Mucosa of gallbladder (tissue), 1 donor: ENCODE data around the gene FAM72C. TPM values are rescaled to one million over a fixed set of nuclear protein-coding genes. Genes with fewer than 3 reads are reported as not detected.
"Not testable (repeated sequence)": the region's sequence is repeated elsewhere in the genome, so short reads cannot be mapped to it uniquely, and the experiment has no call there.

Experiments used
- DNase-seq: peaks from one replicate; pipeline ENCODE4 v3.0.0-alpha.2; 2020; ENCODE audit warnings: low spot score
- total RNA-seq: library from RNA; stranded (reverse); gene quantifications from one replicate; pipeline ENCODE4 v1.2.1, GENCODE V29; 2021
- donor health status: DM: no; HTN: no; CAD: no.

Gene FAM72C
- total RNA-seq, 1 donor from 2014 or later = 0.58 TPM

- DNase-seq = not testable (repeated sequence)
These were observed 13.1 kb upstream of the FAM72C start for GRCh38 chr1:143984721-143985473.

GRCh38 chr1:143974416-143974815 lies 2.6 kb upstream of the FAM72C start:
- DNase-seq = not testable (repeated sequence)

- DNase-seq = not testable (repeated sequence)
These were observed 2.2 kb upstream of the FAM72C start for GRCh38 chr1:143973876-143974414.

- DNase-seq = not testable (repeated sequence)
These were observed 1.1 kb upstream of the FAM72C start for GRCh38 chr1:143972753-143973326.

DNA sequence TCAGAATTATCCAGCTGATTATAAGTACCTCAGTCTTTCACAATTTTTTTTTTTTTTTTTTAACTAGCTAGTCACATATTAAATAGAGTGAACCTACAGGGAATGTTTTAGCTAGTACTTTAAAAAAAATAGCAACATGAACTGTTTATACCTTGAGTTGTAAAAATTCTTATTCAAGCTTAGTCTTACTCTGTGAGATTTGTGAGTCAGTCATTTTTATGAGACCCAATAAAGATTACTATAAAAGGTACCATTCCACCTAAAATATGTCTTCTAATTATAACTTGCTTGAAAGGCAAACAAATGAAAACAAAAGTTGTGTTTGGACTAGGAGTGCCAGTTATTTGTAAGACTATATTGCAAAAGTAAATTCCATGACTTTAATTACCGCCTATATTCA lies 5.9 kb downstream of the FAM72C start:
- not testable (repeated sequence) for DNase-seq

DNA sequence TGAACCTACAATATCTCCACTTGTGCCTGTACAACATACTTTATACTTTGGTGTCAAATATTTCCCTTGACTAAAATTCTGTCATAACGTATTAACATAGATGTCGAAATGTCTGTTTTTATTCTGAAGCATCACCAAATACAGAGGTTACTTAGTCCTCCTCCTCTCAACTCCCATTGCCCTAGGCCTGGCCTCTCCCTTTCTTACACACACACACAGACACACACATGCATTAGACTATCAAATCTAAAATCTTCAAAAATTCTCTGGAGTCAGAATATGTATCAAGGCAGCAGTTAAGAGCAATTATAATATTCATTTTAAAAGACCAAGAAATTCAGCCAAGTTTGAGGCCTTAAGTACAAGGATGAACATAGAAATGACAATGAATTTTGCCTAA lies 7.5 kb downstream of the FAM72C start:
- DNase-seq = not testable (repeated sequence)

- not testable (repeated sequence) for DNase-seq
These were observed 15.9 kb downstream of the FAM72C start for GRCh38 chr1:143955930-143956329.

- DNase-seq = not testable (repeated sequence)
These were observed 18.9 kb downstream of the FAM72C start for GRCh38 chr1:143952913-143953312.

DNA sequence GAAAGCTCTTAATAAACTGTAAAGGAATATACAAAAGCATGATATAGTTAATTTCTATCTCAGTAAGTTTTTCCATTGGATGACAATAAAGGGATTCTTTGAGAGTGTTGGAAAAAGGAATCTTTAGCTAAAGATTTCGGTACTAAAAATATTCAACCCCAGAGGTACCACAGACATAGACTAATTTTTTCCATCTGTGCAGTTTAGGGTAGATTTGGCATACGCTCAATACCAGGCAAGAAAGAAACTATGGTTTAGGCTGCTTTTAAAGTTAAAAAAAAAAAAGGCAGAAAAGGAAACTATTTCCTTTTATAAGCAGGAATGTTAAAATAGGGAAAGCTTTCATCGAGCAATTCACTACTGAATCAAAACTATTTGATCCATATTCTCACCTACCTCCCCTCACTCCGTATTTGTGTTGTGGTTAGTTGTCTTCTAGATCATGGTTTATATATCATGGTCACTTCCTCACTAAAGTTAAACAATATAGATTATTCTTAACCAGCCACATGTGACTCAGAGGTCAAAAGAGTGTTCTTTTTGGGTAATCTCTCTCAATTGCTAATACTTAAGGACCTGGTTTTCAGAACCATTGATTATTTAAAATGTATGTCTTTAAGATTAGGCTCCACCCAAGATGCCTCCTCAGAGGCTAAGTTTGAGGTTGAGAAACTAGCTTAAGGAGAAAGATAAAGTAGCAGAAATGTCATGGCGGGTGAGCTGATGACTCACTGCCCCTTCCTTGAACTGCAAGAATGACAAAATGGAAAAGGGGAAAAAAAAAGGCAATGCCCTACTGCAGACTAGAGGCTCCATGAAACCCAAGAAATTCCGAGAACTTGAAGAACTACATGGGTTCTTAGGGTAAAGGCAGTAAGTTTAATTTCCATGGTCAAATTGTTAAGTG lies 20.0 kb downstream of the FAM72C start:
- DNase-seq = not testable (repeated sequence)

- not testable (repeated sequence) for DNase-seq
These were observed 24.0 kb downstream of the FAM72C start for GRCh38 chr1:143947749-143948148.

DNA sequence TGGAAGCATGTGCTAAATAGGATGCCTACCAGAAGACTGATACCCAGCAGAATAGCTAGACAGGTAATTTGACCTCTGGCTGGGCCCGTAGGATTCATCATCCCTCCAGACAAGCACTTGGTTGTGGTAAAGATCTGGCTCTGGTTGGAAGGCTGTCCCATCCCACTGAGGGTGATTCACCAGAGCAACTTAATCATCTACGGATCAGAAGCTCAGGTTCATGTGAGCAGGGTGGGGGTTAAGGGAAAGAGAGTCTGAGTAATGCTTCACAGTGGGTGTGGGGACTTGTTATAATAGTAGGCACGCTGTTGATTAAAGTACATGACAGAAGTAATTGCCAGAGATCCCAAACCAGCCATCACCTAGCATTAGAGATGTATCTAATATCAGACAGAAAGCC lies 26.5 kb downstream of the FAM72C start:
- not testable (repeated sequence) for DNase-seq

GRCh38 chr1:143944576-143945240 lies 27.1 kb downstream of the FAM72C start:
- DNase-seq = not testable (repeated sequence)

DNA sequence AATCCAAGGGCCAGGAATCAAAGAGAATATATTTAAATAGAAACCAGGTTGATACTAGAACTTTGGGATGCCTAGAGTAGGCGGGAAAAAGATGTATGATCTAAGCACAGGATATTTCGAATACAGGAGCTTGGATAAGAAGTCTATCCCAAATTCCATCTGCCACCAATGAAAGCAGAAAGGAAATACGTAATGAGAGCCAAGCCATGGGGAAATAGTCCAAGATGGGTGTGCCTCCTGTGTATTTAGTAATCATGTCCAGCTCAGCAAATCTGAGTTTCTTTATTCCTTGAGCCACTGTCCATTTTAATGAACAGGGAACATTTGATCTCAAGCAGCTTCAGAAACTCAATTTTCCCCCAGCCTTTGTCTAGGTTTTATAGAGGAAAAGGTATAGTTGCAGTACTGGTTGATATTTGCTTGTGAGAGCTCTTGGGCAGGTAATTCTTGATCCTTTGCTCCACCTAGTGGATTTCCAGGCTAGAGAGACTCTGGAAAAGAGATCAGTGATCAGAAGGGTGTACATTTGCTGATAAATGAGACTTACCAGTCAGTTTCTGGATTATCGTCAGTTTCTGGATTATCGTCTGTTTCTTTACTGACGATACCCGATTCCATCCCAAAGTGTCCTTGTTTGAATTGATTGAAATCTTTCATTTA lies 28.3 kb downstream of the FAM72C start:
- not testable (repeated sequence) for DNase-seq

DNA sequence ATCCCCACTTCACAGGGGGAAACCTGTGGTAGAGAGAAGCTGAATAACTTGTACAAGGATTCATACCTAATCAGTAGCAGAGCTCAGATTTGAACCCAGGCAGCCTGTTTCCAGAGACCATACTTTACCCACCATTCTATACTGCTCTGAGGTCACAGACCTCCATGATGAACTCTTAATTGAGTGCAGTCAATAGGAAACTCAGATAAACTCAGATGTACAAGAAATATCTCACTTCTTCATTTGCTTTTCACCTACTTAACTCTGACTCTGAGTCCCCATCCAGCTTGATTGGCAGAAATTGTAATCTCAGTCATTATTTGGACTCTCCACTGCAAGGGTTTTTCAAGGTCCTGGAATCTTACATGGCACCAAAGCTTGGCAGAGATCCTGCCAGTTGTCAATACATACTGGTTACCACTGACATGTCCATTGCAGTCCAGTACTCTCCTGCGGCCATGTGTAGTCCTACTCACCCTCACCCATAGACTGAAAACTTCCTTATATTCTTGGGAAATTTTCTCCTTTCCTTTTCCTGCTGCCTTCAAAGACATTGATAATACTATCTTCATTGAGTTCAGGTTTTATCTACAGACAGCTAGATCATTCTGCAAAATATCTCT lies 29.4 kb downstream of the FAM72C start:
- not testable (repeated sequence) for DNase-seq

- not testable (repeated sequence) for DNase-seq
These were observed 32.1 kb downstream of the FAM72C start for GRCh38 chr1:143939666-143940065.

DNA sequence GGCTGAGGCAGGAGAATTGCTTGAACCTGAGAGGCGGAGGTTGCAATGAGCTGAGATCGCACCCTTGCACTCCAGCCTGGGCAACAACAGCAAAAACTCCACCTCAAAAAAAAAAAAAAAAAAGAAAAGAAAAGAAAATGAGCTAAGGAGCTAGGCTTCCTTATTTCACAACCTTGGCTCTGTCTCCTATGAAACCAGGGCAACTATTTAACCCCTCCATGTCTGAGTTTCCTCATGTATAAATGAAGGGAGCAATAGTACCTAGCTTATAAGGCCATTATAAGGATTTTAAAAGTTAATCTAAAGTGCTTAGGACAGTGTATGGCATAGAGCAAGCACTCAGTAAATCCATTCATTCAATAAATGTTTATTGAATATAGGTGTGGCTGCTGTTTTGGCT lies 32.9 kb downstream of the FAM72C start:
- DNase-seq = not testable (repeated sequence)

GRCh38 chr1:143936457-143937115 lies 35.2 kb downstream of the FAM72C start:
- DNase-seq = peak; percentile 57

GRCh38 chr1:143919127-143919526 lies 52.7 kb downstream of the FAM72C start:
- DNase-seq = not testable (repeated sequence)

DNA sequence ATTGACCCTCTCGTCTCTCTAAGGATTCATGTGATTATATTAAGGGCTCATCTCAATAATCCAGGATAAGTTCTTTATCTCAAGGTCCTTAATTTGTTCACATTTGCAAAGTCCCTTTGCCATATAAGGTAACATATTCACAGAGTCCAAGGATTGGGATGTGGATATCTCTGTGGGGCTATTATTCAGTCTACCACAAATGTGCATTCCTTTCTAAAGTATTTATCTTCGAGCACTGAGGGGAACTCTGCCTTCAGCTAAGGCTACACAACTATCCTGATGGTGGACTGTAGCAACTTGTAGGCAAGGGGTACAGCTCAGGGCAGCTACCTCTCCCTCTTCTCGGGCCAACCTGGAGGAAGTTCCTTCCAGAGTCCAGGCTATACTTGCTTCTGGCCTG lies 53.2 kb downstream of the FAM72C start:
- DNase-seq = not testable (repeated sequence)

- DNase-seq = not testable (repeated sequence)
These were observed 58.1 kb downstream of the FAM72C start for GRCh38 chr1:143913705-143914104.
